Measurements from ENCODE around the gene FLYWCH1.

The FLYWCH1 gene

DNA sequence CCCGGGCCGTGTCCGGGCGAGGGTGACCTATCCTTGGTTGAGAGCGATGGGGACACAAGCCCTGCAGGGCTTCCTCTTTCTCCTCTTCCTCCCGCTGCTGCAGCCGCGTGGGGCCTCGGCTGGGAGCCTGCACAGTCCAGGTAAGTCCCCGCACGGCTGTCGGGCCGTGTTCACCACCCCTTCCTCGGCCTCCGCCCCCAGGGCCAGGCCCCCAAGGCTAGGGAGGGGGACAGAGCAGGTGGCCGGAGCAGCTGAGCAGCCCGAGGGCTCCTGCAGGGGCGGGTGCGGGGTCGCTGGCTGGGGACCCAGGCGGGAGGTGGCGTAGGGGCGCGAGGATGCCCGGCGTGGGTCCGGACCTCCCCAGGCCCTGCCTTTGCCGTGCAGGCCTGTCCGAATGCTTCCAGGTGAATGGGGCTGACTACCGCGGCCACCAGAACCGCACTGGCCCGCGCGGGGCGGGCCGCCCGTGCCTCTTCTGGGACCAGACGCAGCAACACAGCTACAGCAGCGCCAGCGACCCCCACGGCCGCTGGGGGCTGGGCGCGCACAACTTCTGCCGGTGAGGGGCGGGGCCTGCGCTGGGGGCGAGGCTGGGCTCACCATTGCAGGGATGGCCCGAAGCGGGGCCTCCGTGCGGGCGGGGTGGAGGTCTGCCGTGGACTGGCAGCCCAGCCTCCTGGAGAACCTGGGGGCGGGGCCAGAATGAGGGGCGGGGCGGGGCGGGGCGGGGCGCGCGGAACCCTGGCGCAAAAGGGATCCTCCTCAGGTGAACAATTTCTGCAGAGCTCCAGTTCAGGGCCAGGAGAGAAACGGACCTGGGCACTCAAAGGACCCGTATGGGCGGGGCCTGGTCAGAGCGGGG is 53.0 kb downstream of the FLYWCH1 start:
- peak overlapping the region; percentile 77 to 95 (median 91) for H3K4me3 Mint-ChIP-seq
- TF ChIP-seq CTCF (IDR thresholded peaks at IDR 0.05; ENCODE audit: unreplicated experiment in 3 of 3) = peak in 1 of 3 experiments; percentile 16
- H3K27ac Mint-ChIP-seq = peak overlapping the region in 2 of 3 experiments; percentile 50 to 84
- H3K4me1 Mint-ChIP-seq = peaks cover 8% of the 10 kb centered on the region
- H3K27me3 Mint-ChIP-seq (ENCODE audit: low read depth) = peaks cover 41% of the 10 kb centered on the region
- no peaks in the 10 kb centered on the region for H3K9me3 Mint-ChIP-seq
- no peaks in the 10 kb centered on the region for H3K36me3 Mint-ChIP-seq (ENCODE audit: low read depth)

DNA sequence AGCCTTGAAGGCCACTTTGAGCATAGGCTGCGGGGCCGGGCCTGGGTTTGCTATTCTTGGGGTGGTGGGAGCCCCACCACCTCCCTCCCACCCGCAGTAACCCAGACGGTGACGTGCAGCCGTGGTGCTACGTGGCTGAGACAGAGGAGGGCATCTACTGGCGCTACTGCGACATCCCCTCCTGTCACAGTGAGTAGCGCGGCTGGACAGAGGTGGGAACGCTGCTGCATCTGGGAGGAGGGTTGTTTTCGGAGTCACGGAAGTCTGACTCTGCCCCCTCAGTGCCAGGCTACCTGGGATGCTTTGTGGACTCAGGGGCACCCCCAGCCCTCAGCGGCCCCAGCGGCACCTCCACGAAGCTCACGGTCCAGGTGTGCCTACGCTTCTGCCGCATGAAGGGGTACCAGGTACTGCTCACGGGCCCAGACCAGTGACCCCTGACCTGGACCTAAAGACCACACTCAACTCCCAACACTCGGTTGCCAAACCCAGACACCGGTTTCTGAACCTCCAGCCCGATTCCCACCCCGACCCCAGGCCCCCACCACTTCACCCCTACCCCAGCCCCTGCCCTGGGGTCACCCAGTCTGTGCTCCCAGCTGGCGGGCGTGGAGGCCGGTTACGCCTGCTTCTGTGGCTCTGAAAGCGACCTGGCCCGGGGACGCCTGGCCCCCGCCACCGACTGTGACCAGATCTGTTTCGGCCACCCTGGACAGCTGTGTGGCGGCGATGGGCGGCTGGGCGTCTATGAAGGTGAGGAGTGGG is 54.5 kb downstream of the FLYWCH1 start:
- H3K9me3 Mint-ChIP-seq = no peaks in the 10 kb centered on the region
- H3K4me1 Mint-ChIP-seq = peaks cover 8% of the 10 kb centered on the region
- H3K27ac Mint-ChIP-seq = no peak overlapping the region
- peak overlapping the region; percentile 61 to 95 (median 77) for H3K4me3 Mint-ChIP-seq
- peaks cover 38% of the 10 kb centered on the region for H3K27me3 Mint-ChIP-seq (ENCODE audit: low read depth)
- no peaks in the 10 kb centered on the region for H3K36me3 Mint-ChIP-seq (ENCODE audit: low read depth)
- TF ChIP-seq CTCF (IDR thresholded peaks at IDR 0.05; ENCODE audit: unreplicated experiment in 3 of 3) = no peak

DNA sequence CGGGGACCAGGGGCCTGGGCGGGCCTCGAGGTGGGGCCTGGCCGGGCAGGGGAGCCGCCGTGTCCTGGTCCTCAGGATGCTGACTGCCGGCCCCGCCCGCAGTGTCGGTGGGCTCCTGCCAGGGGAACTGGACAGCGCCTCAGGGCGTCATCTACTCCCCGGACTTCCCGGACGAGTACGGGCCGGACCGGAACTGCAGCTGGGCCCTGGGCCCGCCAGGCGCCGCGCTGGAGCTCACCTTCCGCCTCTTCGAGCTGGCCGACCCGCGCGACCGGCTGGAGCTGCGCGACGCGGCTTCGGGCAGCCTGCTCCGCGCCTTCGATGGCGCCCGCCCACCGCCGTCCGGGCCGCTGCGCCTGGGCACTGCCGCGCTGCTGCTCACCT is 55.1 kb downstream of the FLYWCH1 start:
- Mint-ChIP-seq H3K9me3 (no peaks in the 10 kb centered on the region), H3K4me3 (no peak overlapping the region), H3K27ac (no peak overlapping the region), H3K27me3 (ENCODE audit: low read depth) (peaks cover 35% of the 10 kb centered on the region), H3K36me3 (ENCODE audit: low read depth) (no peaks in the 10 kb centered on the region), H3K4me1 (peaks cover 8% of the 10 kb centered on the region)
- no peak for TF ChIP-seq CTCF (IDR thresholded peaks at IDR 0.05; ENCODE audit: unreplicated experiment in 3 of 3)

DNA sequence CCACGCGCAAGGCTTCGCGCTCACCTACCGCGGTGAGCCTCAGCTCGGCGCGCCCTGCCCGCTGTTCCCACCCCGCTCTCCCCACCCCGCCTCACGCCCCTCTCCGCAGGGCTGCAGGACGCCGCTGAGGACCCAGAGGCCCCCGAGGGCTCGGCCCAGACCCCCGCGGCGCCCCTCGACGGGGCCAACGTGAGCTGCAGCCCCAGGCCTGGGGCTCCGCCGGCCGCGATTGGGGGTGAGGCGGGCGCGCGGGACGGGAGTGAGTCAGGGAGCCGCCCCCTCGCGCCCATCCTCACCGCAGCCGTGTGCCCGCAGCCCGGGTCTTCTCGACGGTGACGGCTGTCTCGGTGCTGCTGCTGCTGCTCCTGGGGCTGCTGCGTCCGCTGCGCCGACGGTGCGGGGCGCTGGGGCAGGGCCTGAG is 55.5 kb downstream of the FLYWCH1 start:
- no peak overlapping the region for H3K4me3 Mint-ChIP-seq
- no peak overlapping the region for H3K27ac Mint-ChIP-seq
- H3K4me1 Mint-ChIP-seq = peaks cover 12% of the 10 kb centered on the region
- peaks cover 31% of the 10 kb centered on the region for H3K27me3 Mint-ChIP-seq (ENCODE audit: low read depth)
- no peaks in the 10 kb centered on the region for H3K9me3 Mint-ChIP-seq
- TF ChIP-seq CTCF (IDR thresholded peaks at IDR 0.05; ENCODE audit: unreplicated experiment in 3 of 3) = no peak
- H3K36me3 Mint-ChIP-seq (ENCODE audit: low read depth) = no peaks in the 10 kb centered on the region

GRCh38 chr16:2967721-2968161 is 56.0 kb downstream of the FLYWCH1 start:
- peaks cover 31% of the 10 kb centered on the region for H3K27me3 Mint-ChIP-seq (ENCODE audit: low read depth)
- H3K9me3 Mint-ChIP-seq = no peaks in the 10 kb centered on the region
- peak overlapping the region; percentile 80 to 87 (median 85) for H3K4me3 Mint-ChIP-seq

More at GRCh38 chr16:2967721-2968161, 56.0 kb downstream of the FLYWCH1 start:
- Mint-ChIP-seq H3K4me1 (peaks cover 18% of the 10 kb centered on the region), H3K27ac (no peak overlapping the region), H3K36me3 (ENCODE audit: low read depth) (no peaks in the 10 kb centered on the region)
- TF ChIP-seq CTCF (IDR thresholded peaks at IDR 0.05; ENCODE audit: unreplicated experiment in 3 of 3) = no peak

Measured in nephron (organoid).